ENCODE results near the gene PLEKHG3.

The PLEKHG3 gene

DNA sequence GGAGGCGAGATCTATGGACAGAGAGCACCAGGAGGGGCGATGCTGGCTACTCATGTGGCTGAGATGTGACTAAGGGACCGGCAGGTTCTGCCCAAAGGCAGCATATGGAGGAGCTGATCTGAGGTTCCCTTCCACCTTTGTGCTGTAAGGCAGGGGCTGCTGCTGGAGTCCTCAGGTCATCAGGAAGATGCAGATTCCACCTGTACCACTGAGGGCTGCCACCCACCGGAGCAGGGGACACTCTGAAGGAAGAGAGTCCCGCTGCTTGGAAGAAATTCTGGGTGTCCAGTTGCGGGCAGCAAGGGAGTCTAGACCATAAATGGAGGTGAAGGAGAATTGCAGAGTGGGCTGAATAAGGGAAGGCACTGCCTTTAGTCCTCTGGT, 55.3 kb downstream of the PLEKHG3 start:
- no peak for DNase-seq (ENCODE audit: low read depth, low spot score)
- H3K27ac ChIP-seq: peak overlapping the region; percentile 94

- no peak overlapping the region for H3K27ac ChIP-seq
- DNase-seq (ENCODE audit: low read depth, low spot score): no peak
Observed at GRCh38 chr14:64760146-64760755, 56.0 kb downstream of the PLEKHG3 start.

- DNase-seq (ENCODE audit: low read depth, low spot score): no peak
Observed at GRCh38 chr14:64760916-64761315, 56.7 kb downstream of the PLEKHG3 start.

GRCh38 chr14:64761441-64762043, 57.3 kb downstream of the PLEKHG3 start:
- DNase-seq (ENCODE audit: low read depth, low spot score): no peak
- H3K27ac ChIP-seq: peak overlapping the region; percentile 69

More at GRCh38 chr14:64760916-64761315, 56.7 kb downstream of the PLEKHG3 start:
- H3K27ac ChIP-seq: no peak overlapping the region

GRCh38 chr14:64762044-64763034, 58.1 kb downstream of the PLEKHG3 start:
- peak; percentile 68 for DNase-seq (ENCODE audit: low read depth, low spot score)
- peak overlapping the region; percentile 69 for H3K27ac ChIP-seq

DNA sequence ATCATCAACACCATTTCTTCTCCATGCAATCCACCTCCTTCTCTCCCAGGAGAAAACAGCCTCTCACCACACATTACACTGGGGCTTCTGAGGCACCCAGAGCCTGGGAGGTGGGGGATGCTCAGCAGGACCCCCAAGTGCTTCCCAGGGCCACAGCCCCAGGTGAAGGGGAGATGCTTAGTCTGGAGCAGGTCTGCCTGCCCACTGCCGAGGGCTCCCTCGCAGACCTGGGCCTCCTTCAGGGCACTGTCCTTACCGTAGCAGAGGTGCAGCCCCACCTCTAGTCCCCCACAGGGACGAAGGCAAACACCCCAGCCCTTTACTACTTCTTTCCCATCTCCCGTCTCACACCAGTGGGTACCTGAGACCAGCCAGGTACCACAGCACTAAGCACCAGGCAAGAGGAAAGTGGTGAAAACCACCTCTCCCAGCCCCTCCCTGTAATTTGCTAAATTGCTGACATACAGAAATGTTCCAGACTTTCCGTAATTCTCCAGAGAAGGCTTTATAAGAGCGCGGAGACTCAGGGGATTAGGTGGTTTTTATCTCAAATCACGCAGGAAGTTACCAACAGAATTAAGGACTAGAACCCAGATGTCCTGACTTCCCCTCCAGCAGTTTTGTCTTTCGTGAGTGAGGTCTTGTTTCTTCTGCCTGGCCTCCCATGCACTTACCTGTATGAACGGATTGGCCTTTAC, 59.0 kb downstream of the PLEKHG3 start:
- no peak overlapping the region for H3K27ac ChIP-seq
- DNase-seq (ENCODE audit: low read depth, low spot score): no peak

DNA sequence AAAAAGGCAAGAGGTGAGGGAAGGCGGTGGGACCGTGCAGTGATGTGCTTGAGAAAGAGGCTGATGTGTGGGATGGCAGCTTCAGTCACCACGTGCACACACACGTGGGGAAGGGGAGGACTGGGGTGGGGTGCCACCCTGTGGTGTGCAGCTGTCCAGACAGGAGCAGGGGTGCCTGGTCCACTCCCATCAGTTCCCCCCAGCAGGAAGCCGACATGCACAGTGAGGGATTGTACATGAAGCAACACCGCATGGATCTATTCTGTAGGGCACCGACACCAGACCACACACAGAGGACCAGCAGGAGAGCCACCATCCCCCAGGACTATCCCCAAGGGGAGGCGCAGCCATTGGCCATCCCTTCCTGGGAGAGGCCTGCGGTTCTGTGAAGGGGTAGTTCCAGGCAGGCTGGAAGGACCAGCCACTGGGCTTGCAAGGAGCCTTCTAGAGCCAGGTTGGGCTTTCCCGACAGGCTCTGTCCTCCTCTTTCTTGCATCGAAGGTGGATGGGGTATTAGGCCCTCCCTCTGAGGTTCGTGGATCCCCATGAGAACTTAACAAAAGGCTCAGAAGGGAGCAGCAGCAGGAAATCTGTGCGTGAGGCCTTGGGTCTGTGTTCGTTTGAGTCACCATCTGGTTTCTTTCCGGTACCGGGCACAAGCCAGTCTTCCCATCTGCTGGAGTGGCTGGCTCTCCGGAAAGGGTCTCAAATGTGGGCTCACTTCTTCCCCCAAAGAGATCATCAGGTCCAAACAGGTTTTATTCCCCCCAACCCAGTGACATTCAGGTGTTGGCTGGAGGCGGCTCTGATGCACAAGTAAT, 59.8 kb downstream of the PLEKHG3 start:
- no peak overlapping the region for H3K27ac ChIP-seq
- no peak for DNase-seq (ENCODE audit: low read depth, low spot score)

- no peak for DNase-seq (ENCODE audit: low read depth, low spot score)
- H3K27ac ChIP-seq: no peak overlapping the region
Observed at GRCh38 chr14:64764641-64765520, 60.7 kb downstream of the PLEKHG3 start.

- no peak for DNase-seq (ENCODE audit: low read depth, low spot score)
- H3K27ac ChIP-seq: no peak overlapping the region
Observed at GRCh38 chr14:64765740-64766302, 61.6 kb downstream of the PLEKHG3 start.

DNA sequence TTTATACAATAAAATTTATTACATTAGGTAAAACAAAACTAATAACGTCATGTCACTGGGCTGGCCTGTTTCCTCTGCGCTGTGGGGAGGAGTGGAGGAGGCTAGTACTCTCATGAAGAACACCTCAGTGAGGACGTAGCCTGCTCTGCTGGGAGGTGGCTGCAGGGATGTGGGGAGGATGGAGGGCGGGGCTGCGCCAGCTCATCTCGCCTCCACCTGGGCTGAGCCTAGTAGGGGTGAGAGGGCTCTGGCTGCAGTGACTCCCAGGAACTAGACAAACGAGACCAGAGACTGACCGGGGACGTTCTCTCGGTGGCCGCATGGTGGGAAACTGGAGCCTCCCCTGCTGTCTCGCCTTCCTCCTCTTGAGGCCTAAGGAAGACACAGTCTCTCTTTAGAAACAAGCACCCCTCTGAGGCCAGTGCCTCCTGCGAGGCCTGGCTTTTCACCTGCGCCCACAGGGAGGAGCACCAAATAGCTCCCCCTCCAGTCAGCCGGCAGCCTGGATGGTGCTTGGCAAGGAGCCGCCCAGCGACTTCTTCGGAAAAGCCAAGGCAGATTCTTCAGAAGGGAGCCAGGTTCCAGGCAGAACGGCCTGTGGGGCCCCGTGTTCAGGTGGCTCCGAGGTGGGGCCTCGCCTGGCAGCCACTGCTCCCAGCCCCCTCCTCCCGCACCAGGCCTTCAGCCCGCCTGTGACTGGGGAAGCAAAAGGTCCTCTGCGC, 62.4 kb downstream of the PLEKHG3 start:
- H3K27ac ChIP-seq: no peak overlapping the region
- DNase-seq (ENCODE audit: low read depth, low spot score): no peak

DNA sequence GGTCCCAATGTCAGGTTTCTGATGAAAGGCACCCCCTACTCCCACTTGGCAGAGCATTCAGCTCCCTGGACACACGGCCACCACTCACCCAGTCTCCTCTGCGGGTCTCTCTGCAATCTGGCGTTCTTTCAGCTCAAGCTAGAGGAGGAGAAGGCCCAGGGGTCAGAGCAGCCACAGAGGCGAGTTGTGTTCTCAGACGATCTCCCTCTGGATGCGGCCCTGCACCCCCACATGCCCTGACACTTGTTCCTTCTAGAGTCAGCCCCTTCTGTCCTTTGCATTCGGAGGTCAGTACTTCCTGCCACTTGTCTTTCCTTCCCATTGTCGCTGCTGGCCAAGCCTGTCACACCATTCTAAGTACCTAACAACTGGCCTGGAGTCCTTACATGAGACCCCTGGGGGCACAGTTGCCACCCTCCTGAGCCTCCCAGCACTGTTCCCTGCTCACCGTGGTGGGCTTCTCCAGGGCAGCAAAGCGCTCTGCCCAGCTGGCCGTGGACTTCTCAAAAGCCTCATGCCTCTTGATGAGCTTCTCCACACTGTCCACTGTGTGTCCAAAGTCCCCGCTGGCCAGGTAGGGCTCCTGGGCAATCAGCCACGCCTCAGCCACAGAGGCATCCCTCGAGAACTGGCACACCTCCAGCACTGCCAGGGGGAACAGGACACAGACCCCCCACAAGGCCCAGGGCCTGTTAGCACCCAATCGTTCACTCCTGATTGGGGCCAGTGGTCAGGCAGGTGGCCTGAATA, 63.2 kb downstream of the PLEKHG3 start:
- H3K27ac ChIP-seq: no peak overlapping the region
- DNase-seq (ENCODE audit: low read depth, low spot score): no peak

- DNase-seq (ENCODE audit: low read depth, low spot score): no peak
- no peak overlapping the region for H3K27ac ChIP-seq
Observed at GRCh38 chr14:64768401-64769095, 64.3 kb downstream of the PLEKHG3 start.

DNA sequence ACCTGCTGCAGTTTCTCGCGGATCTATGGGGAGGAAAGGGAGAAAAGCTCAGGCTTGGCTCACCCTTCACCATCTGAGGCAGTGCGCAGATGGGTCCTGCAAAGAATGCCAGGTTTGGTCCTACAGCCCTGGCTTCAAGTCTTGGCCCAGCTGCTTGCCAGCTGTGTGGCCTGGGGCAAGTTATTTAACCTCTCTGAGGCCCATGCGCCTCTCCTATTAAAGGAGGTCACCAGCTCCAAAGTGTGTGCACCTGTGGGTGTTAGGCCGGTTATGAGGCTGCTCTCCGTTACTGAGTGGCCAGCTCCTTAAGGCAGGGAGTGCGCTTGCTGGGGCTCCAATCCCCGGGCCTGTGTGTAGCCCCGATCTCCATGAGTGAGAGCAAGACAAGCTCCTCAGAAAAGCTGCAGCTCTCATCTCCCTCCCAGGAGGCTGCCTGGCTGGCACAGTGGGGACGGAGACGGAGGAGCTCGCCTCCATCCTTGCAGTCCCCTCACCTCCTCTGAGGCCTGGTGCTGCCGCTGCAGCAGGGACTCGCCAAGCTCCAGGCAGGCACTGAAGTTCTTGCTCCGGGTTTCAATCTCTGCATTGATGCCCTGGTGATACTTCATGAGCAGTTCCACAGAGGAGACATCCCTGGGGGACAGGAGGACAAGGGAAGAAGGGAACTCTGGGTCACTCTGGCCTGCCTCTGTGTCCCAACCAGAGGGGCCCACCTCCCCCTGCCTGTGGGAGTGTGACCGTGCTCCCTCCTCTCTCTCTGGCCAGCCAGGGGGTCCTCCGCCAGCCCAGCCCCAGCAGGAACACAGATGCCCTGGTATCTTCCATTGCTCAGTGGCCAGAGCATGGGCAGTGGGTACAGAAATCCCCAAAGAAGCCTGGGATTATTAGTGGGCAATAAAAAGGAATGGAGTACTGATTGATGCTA, 65.1 kb downstream of the PLEKHG3 start:
- H3K27ac ChIP-seq: no peak overlapping the region
- DNase-seq (ENCODE audit: low read depth, low spot score): no peak

DNA sequence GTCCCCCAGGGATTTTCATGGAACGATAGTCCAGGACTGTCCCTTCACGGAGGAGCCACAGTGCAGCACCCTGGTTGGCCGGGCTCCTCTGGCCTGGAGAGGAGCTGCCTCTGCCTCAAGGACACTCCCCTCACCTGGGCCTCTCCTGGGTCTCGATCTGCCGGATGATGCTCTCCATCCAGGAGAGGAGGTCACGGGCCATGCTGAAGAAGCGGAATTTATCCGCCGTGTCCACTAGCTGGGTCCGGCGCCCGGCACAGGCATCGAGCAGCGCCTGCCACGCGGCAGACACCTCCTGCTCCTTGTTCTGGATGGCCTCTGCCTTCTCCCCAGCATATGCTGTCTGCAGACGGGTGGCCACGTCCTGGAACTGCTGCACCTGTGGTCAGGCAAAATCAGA, 66.5 kb downstream of the PLEKHG3 start:
- no peak for DNase-seq (ENCODE audit: low read depth, low spot score)
- no peak overlapping the region for H3K27ac ChIP-seq

DNA sequence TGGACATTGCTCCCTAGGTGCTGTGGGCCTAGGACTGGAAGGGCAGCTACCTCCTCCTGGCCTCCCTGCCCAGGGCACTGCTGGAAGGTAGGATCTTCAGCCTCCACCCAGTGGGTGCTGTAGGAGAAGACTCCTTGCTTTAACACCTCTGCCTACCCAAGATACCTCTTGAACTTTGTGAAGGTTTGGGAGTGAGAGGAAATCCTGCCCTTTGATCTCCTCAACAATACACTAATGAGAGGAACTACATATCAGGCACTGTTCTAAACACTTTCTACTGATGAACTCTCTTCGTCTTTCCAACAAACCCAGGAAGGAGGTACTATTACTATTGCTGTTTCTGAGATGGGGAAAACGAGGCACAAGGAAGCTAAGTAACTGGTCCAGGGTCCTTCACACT, 66.9 kb downstream of the PLEKHG3 start:
- no peak for DNase-seq (ENCODE audit: low read depth, low spot score)
- H3K27ac ChIP-seq: no peak overlapping the region

Data from epithelial cell of prostate (primary cell).